Measurements from ENCODE around the gene HSPBP1.
"Not testable (repeated sequence)": the region's sequence is repeated elsewhere in the genome, so short reads cannot be mapped to it uniquely, and the experiment has no call there.

Gene HSPBP1

GRCh38 chr19:55279770-55280643, at the start of gene HSPBP1:
Gene HSPBP1 (minus strand): TSS chr19:55280110. CDS start chr19:55279608, 502 bp downstream.
- peak; percentile 89 for DNase-seq

GRCh38 chr19:55328774-55329318, 48.9 kb upstream of the HSPBP1 start:
- DNase-seq: not testable (repeated sequence)

- DNase-seq: no peak
These were observed 45.3 kb upstream of the HSPBP1 start, which contains the start of gene TMEM150B for GRCh38 chr19:55325172-55325571. Gene TMEM150B (minus strand): TSS chr19:55325341. CDS start chr19:55321036, 4,305 bp downstream.

- DNase-seq: no peak
These were observed 44.8 kb upstream of the HSPBP1 start for GRCh38 chr19:55324662-55325061.

GRCh38 chr19:55322204-55322885, 42.4 kb upstream of the HSPBP1 start:
- DNase-seq: no peak

GRCh38 chr19:55321466-55322137, 41.7 kb upstream of the HSPBP1 start:
- DNase-seq: no peak

GRCh38 chr19:55320844-55321419, 41.0 kb upstream of the HSPBP1 start:
- DNase-seq: no peak

GRCh38 chr19:55319785-55320184, 39.9 kb upstream of the HSPBP1 start:
- no peak for DNase-seq

GRCh38 chr19:55316646-55317045, 36.7 kb upstream of the HSPBP1 start:
- DNase-seq: no peak

- no peak for DNase-seq
These were observed 36.1 kb upstream of the HSPBP1 start for GRCh38 chr19:55315956-55316525.

GRCh38 chr19:55314396-55314795, 34.5 kb upstream of the HSPBP1 start:
- no peak for DNase-seq

GRCh38 chr19:55312621-55313512, 33.0 kb upstream of the HSPBP1 start:
- no peak for DNase-seq

GRCh38 chr19:55311797-55312196, 31.9 kb upstream of the HSPBP1 start:
- DNase-seq: no peak

GRCh38 chr19:55311397-55311796, 31.5 kb upstream of the HSPBP1 start:
- DNase-seq: no peak

GRCh38 chr19:55310498-55310897, 30.6 kb upstream of the HSPBP1 start:
- DNase-seq: no peak

GRCh38 chr19:55309448-55309847, 29.5 kb upstream of the HSPBP1 start:
- no peak for DNase-seq

GRCh38 chr19:55308281-55308680, 28.4 kb upstream of the HSPBP1 start:
- no peak for DNase-seq

- no peak for DNase-seq
These were observed 26.8 kb upstream of the HSPBP1 start for GRCh38 chr19:55306712-55307111.

GRCh38 chr19:55305983-55306562, 26.2 kb upstream of the HSPBP1 start:
- DNase-seq: no peak

GRCh38 chr19:55305491-55305890, 25.6 kb upstream of the HSPBP1 start:
- DNase-seq: peak; percentile 38

GRCh38 chr19:55304980-55305379, 25.1 kb upstream of the HSPBP1 start:
- DNase-seq: no peak
